ENCODE measurements around the gene PER1. TPM values are rescaled to one million over a fixed set of nuclear protein-coding genes. Genes with fewer than 3 reads are reported as not detected.

Gene PER1
- total RNA-seq, 1 experiment from 2014 or later, result 10.6 TPM

DNA sequence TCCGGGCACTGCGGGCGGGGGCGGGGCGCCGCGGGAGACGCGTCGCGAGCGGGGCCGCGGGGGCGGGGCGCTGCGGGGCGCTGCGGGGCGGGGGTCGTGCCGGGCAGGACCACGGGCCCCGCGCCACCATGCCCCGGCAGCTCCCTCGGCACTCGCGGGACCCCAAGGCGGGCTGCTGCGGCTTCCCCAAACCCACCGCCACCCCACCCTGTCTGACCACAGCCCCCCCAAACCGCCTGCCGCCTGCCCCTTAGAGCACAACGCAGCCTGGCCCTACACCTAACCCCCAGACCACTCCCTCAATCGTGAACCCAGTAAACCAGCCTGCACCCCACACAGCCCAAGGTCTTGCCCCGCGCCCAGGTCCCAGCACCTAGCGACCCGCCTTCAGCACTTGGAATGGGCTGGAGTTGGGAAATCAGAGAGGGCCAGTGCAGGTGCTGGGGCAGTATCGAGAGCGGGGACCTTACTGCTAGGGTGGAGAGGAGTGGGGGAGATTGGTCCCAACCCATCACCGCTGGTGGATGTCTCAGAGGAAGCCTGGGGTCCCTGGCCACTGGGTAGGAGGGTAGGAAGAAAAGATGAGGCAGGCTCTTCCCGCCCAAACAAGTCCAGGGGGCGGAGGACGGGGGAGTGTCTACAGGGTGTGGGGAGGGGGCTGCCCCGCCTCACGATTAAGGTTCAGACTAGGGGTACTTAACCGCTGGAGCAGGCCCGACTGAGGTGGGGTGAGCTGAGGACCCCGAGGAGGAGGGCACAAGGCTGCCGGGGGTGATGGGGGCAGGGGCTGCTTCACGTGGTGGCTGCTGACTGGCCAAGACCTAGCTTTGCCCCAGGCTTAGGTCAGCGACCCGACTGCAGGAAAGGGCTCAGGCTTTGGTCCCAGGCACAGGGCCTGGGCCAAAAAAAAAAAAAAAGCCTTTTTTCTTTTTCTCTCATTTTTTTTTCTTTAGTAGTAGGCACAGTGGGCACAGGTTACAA is 11.1 kb upstream of the PER1 start:
- no TSS peak for BruUV-seq (replicated peaks)

GRCh38 chr17:8162233-8162996 is 10.2 kb upstream of the PER1 start, which contains the start of gene VAMP2:
TSS of gene VAMP2 (minus strand) at chr17:8162948. CDS start at chr17:8162879, 69 bp downstream.
- Histone ChIP-seq H3K36me3 (ENCODE audit: control insufficient read depth, insufficient read depth, low read length) (no peaks in the 10 kb centered on the region), H3K4me1 (peaks cover 9% of the 10 kb centered on the region; the same call in 1 of the 2 replicates), H3K27me3 (replicated peaks; ENCODE audit: control insufficient read depth, insufficient read depth, low read length) (no peaks in the 10 kb centered on the region), H3K4me3 (ENCODE audit: low read depth, low read length) (peak within 1 kb of the TSS; percentile 81), H3K9me3 (no peaks in the 10 kb centered on the region)
- intact Hi-C loops (cut with micrococcal nuclease; ENCODE audit: unreplicated experiment), result no loop called here
- Mint-ChIP-seq H3K27ac (ENCODE audit: unreplicated experiment) (peak within 1 kb of the TSS; percentile 93), H3K4me3 (ENCODE audit: unreplicated experiment) (peak within 1 kb of the TSS; percentile 83), H3K4me1 (ENCODE audit: low read depth, unreplicated experiment) (peaks cover 5% of the 10 kb centered on the region), H3K36me3 (ENCODE audit: insufficient read depth, unreplicated experiment) (peaks cover 29% of the 10 kb centered on the region), H3K9me3 (ENCODE audit: unreplicated experiment) (no peaks in the 10 kb centered on the region), H3K27me3 (ENCODE audit: insufficient read depth, unreplicated experiment) (no peaks in the 10 kb centered on the region)
- no TSS peak for BruUV-seq (replicated peaks)
- DNase-seq, result peak in 1 of 2 experiments; percentile 74
- TF ChIP-seq CTCF (IDR thresholded peaks at IDR 0.05; ENCODE audit: insufficient read depth in 1 of 2, low read depth in 1 of 2, low read length in 1 of 2, severe bottlenecking in 1 of 2, unreplicated experiment in 1 of 2), result no peak
- CTCF ChIA-PET, result no interaction called here
- POLR2A ChIA-PET, result no interaction called here

More for the DNA sequence above, 11.1 kb upstream of the PER1 start:
- Mint-ChIP-seq H3K36me3 (ENCODE audit: insufficient read depth, unreplicated experiment) (peaks cover 29% of the 10 kb centered on the region), H3K9me3 (ENCODE audit: unreplicated experiment) (no peaks in the 10 kb centered on the region), H3K4me1 (ENCODE audit: low read depth, unreplicated experiment) (peaks cover 5% of the 10 kb centered on the region), H3K27ac (ENCODE audit: unreplicated experiment) (peak overlapping the region; percentile 93), H3K27me3 (ENCODE audit: insufficient read depth, unreplicated experiment) (no peaks in the 10 kb centered on the region), H3K4me3 (ENCODE audit: unreplicated experiment) (peak overlapping the region; percentile 83)
- no peaks in the 10 kb centered on the region for H3K36me3 ChIP-seq (ENCODE audit: control insufficient read depth, insufficient read depth, low read length)
- no peak for DNase-seq
- ChIA-PET CTCF (no interaction called here), POLR2A (interaction anchor here (1.7 kb wide), 1 partner anchor 10 kb away, joined by 14 read pairs; no protein-coding TSS in a partner anchor)
- no peaks in the 10 kb centered on the region for H3K27me3 ChIP-seq (replicated peaks; ENCODE audit: control insufficient read depth, insufficient read depth, low read length)
- no peak for TF ChIP-seq CTCF (IDR thresholded peaks at IDR 0.05; ENCODE audit: insufficient read depth in 1 of 2, low read depth in 1 of 2, low read length in 1 of 2, severe bottlenecking in 1 of 2, unreplicated experiment in 1 of 2)
- H3K4me1 ChIP-seq, result peaks cover 9% of the 10 kb centered on the region; the same call in 1 of the 2 replicates
- peak overlapping the region; percentile 81 for H3K4me3 ChIP-seq (ENCODE audit: low read depth, low read length)
- intact Hi-C loops (cut with micrococcal nuclease; ENCODE audit: unreplicated experiment), result no loop called here
- H3K9me3 ChIP-seq, result no peaks in the 10 kb centered on the region
